ENCODE data around the gene WAPL. TPM values are rescaled to one million over a fixed set of nuclear protein-coding genes. Genes with fewer than 3 reads are reported as not detected.
A peak's percentile ranks its signal among the peaks of the same experiment; 100 is the strongest.

WAPL gene
- total RNA-seq, 1 experiment from 2014 or later: 48.0 TPM

DNA sequence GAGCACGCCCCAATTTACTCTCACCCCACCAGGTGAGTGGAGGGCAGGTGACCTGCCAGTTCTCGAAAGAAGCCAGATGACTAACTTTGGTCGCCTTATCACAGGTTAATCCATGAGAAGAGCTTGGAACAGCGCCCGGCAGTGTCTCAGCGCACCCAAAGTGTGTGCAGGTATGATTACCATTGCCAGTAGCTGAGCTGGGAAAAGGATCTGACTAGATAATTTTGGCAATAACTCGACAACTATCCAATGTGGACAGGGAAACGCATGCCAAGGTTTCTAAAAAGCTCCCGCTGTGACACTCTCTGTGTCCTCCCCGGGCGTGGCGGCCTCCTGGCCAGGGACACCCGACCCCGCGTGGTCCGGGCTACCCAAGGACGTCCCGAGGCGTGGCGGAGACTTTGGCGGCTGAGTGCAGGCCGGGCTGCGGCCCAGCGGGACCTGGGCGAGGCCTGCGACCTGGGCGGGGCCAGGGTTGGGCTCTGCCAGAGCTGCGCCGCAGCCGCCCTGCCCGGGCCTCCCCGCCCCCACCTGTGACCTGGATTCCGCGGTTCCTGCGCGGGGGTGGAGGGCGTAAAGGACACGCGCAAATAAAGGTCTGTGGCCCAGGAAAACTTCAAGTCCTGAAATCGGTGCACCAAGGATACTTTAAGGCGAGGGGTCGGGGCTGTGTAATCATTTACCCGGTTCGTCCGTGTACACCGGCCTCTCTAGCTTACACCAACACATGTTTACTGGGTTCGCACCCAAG, 13.7 kb upstream of the WAPL start:
- Mint-ChIP-seq H3K9me3 (peaks cover 8% of the 10 kb centered on the region; the same call in 1 of the 2 replicates), H3K27me3 (ENCODE audit: low read depth) (peaks cover 28% of the 10 kb centered on the region), H3K36me3 (no peaks in the 10 kb centered on the region), H3K27ac (no peak overlapping the region), H3K4me3 (peak overlapping the region; percentile 77), H3K4me1 (peaks cover 22% of the 10 kb centered on the region)
- ChIA-PET CTCF (interaction anchor here (0.6 to 3.3 kb wide), 7 partner anchors 9 to 146 kb away, joined by 3 to 24 read pairs (median 3); partner anchors contain the start of gene WAPL), POLR2A (interaction anchor here (0.5 to 2.3 kb wide), 5 partner anchors 13 to 330 kb away, joined by 3 to 13 read pairs (median 6); partner anchors contain the start of gene WAPL)
- ATAC-seq: peak; percentile 87
- peak; percentile 75 for DNase-seq (ENCODE audit: low spot score)
- TF ChIP-seq, protein P1, sequence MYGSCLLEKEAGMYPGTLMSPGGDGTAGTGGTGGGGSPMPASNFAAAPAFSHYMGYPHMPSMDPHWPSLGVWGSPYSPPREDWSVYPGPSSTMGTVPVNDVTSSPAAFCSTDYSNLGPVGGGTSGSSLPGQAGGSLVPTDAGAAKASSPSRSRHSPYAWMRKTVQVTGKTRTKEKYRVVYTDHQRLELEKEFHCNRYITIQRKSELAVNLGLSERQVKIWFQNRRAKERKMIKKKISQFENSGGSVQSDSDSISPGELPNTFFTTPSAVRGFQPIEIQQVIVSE (CRISPR knock-in tag; IDR thresholded peaks at IDR 0.05; ENCODE audit: borderline replicate concordance): no peak
- TF ChIP-seq ZNF423 (CRISPR knock-in tag; IDR thresholded peaks at IDR 0.05) (no peak), TEAD4 (CRISPR knock-in tag; IDR thresholded peaks at IDR 0.05) (no peak), CREM (CRISPR knock-in tag; IDR thresholded peaks at IDR 0.05) (no peak), NFYB (CRISPR knock-in tag; conservative IDR thresholded peaks at IDR 0.05; ENCODE audit: low read depth) (no peak), ATF1 (CRISPR knock-in tag; IDR thresholded peaks at IDR 0.05) (no peak), EMX1 (CRISPR knock-in tag; IDR thresholded peaks at IDR 0.05) (no peak), PRRX2 (CRISPR knock-in tag; IDR thresholded peaks at IDR 0.05) (no peak), GABPB1 (CRISPR knock-in tag; IDR thresholded peaks at IDR 0.05) (peak; percentile 41; the same call in 1 of the 2 replicates), SMAD3 (CRISPR knock-in tag; IDR thresholded peaks at IDR 0.05; ENCODE audit: borderline replicate concordance) (no peak), ZNF317 (CRISPR knock-in tag; IDR thresholded peaks at IDR 0.05; ENCODE audit: borderline replicate concordance, low read depth) (no peak), NR2C2 (CRISPR knock-in tag; IDR thresholded peaks at IDR 0.05) (no peak), CREB1 (CRISPR knock-in tag; IDR thresholded peaks at IDR 0.05) (no peak)
- TF ChIP-seq, protein P2, sequence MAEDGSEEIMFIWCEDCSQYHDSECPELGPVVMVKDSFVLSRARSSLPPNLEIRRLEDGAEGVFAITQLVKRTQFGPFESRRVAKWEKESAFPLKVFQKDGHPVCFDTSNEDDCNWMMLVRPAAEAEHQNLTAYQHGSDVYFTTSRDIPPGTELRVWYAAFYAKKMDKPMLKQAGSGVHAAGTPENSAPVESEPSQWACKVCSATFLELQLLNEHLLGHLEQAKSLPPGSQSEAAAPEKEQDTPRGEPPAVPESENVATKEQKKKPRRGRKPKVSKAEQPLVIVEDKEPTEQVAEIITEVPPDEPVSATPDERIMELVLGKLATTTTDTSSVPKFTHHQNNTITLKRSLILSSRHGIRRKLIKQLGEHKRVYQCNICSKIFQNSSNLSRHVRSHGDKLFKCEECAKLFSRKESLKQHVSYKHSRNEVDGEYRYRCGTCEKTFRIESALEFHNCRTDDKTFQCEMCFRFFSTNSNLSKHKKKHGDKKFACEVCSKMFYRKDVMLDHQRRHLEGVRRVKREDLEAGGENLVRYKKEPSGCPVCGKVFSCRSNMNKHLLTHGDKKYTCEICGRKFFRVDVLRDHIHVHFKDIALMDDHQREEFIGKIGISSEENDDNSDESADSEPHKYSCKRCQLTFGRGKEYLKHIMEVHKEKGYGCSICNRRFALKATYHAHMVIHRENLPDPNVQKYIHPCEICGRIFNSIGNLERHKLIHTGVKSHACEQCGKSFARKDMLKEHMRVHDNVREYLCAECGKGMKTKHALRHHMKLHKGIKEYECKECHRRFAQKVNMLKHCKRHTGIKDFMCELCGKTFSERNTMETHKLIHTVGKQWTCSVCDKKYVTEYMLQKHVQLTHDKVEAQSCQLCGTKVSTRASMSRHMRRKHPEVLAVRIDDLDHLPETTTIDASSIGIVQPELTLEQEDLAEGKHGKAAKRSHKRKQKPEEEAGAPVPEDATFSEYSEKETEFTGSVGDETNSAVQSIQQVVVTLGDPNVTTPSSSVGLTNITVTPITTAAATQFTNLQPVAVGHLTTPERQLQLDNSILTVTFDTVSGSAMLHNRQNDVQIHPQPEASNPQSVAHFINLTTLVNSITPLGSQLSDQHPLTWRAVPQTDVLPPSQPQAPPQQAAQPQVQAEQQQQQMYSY (CRISPR knock-in tag; IDR thresholded peaks at IDR 0.05): no peak
- TF ChIP-seq, protein P3, sequence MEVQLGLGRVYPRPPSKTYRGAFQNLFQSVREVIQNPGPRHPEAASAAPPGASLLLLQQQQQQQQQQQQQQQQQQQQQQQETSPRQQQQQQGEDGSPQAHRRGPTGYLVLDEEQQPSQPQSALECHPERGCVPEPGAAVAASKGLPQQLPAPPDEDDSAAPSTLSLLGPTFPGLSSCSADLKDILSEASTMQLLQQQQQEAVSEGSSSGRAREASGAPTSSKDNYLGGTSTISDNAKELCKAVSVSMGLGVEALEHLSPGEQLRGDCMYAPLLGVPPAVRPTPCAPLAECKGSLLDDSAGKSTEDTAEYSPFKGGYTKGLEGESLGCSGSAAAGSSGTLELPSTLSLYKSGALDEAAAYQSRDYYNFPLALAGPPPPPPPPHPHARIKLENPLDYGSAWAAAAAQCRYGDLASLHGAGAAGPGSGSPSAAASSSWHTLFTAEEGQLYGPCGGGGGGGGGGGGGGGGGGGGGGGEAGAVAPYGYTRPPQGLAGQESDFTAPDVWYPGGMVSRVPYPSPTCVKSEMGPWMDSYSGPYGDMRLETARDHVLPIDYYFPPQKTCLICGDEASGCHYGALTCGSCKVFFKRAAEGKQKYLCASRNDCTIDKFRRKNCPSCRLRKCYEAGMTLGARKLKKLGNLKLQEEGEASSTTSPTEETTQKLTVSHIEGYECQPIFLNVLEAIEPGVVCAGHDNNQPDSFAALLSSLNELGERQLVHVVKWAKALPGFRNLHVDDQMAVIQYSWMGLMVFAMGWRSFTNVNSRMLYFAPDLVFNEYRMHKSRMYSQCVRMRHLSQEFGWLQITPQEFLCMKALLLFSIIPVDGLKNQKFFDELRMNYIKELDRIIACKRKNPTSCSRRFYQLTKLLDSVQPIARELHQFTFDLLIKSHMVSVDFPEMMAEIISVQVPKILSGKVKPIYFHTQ (CRISPR knock-in tag; IDR thresholded peaks at IDR 0.05): no peak
- TF ChIP-seq, protein P4, sequence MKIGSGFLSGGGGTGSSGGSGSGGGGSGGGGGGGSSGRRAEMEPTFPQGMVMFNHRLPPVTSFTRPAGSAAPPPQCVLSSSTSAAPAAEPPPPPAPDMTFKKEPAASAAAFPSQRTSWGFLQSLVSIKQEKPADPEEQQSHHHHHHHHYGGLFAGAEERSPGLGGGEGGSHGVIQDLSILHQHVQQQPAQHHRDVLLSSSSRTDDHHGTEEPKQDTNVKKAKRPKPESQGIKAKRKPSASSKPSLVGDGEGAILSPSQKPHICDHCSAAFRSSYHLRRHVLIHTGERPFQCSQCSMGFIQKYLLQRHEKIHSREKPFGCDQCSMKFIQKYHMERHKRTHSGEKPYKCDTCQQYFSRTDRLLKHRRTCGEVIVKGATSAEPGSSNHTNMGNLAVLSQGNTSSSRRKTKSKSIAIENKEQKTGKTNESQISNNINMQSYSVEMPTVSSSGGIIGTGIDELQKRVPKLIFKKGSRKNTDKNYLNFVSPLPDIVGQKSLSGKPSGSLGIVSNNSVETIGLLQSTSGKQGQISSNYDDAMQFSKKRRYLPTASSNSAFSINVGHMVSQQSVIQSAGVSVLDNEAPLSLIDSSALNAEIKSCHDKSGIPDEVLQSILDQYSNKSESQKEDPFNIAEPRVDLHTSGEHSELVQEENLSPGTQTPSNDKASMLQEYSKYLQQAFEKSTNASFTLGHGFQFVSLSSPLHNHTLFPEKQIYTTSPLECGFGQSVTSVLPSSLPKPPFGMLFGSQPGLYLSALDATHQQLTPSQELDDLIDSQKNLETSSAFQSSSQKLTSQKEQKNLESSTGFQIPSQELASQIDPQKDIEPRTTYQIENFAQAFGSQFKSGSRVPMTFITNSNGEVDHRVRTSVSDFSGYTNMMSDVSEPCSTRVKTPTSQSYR (CRISPR knock-in tag; IDR thresholded peaks at IDR 0.05): 0 out of 2 replicates have a peak, but pooled peaks have one; percentile 37
- TF ChIP-seq, protein P5, sequence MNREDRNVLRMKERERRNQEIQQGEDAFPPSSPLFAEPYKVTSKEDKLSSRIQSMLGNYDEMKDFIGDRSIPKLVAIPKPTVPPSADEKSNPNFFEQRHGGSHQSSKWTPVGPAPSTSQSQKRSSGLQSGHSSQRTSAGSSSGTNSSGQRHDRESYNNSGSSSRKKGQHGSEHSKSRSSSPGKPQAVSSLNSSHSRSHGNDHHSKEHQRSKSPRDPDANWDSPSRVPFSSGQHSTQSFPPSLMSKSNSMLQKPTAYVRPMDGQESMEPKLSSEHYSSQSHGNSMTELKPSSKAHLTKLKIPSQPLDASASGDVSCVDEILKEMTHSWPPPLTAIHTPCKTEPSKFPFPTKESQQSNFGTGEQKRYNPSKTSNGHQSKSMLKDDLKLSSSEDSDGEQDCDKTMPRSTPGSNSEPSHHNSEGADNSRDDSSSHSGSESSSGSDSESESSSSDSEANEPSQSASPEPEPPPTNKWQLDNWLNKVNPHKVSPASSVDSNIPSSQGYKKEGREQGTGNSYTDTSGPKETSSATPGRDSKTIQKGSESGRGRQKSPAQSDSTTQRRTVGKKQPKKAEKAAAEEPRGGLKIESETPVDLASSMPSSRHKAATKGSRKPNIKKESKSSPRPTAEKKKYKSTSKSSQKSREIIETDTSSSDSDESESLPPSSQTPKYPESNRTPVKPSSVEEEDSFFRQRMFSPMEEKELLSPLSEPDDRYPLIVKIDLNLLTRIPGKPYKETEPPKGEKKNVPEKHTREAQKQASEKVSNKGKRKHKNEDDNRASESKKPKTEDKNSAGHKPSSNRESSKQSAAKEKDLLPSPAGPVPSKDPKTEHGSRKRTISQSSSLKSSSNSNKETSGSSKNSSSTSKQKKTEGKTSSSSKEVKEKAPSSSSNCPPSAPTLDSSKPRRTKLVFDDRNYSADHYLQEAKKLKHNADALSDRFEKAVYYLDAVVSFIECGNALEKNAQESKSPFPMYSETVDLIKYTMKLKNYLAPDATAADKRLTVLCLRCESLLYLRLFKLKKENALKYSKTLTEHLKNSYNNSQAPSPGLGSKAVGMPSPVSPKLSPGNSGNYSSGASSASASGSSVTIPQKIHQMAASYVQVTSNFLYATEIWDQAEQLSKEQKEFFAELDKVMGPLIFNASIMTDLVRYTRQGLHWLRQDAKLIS (CRISPR knock-in tag; IDR thresholded peaks at IDR 0.05; ENCODE audit: borderline replicate concordance): no peak
- TF ChIP-seq, protein P6, sequence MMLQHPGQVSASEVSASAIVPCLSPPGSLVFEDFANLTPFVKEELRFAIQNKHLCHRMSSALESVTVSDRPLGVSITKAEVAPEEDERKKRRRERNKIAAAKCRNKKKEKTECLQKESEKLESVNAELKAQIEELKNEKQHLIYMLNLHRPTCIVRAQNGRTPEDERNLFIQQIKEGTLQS (CRISPR knock-in tag; conservative IDR thresholded peaks at IDR 0.05): no peak
- TF ChIP-seq, protein P7, sequence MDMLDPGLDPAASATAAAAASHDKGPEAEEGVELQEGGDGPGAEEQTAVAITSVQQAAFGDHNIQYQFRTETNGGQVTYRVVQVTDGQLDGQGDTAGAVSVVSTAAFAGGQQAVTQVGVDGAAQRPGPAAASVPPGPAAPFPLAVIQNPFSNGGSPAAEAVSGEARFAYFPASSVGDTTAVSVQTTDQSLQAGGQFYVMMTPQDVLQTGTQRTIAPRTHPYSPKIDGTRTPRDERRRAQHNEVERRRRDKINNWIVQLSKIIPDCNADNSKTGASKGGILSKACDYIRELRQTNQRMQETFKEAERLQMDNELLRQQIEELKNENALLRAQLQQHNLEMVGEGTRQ (CRISPR knock-in tag; IDR thresholded peaks at IDR 0.05): no peak
- TF ChIP-seq, protein P8, sequence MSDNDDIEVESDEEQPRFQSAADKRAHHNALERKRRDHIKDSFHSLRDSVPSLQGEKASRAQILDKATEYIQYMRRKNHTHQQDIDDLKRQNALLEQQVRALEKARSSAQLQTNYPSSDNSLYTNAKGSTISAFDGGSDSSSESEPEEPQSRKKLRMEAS (CRISPR knock-in tag; IDR thresholded peaks at IDR 0.05): peak; percentile 30; the same call in 1 of the 2 replicates

Data from WTC11 (cell line).